Neural crest cell (in vitro differentiated cells): ENCODE measurements around the gene ESR2. TPM values are rescaled to one million over a fixed set of nuclear protein-coding genes. Genes with fewer than 3 reads are reported as not detected.

Experiments used
- DNase-seq: peaks from one replicate; pipeline ENCODE4 v3.0.0; 2021; ENCODE audit warnings: low read depth, mixed read lengths, low spot score
- H3K27ac Mint-ChIP-seq: one replicate; pipeline ENCODE4 v1.8.0; 2021; ENCODE audit warnings: mild to moderate bottlenecking, mixed read lengths; ENCODE audit not compliant: unreplicated experiment
- H3K27me3 Mint-ChIP-seq: 2 replicates; pipeline ENCODE4 v1.8.0; 2021; ENCODE audit warnings: low read depth, mild to moderate bottlenecking, mixed read lengths
- H3K36me3 Mint-ChIP-seq: 2 replicates; pipeline ENCODE4 v1.8.0; 2021; ENCODE audit warnings: low read depth, mild to moderate bottlenecking, mixed read lengths
- H3K4me1 Mint-ChIP-seq: 2 replicates; pipeline ENCODE4 v1.8.0; 2021; ENCODE audit warnings: mixed read lengths
- H3K4me3 Mint-ChIP-seq: one replicate; pipeline ENCODE4 v1.8.0; 2021; ENCODE audit warnings: mild to moderate bottlenecking, mixed read lengths
- H3K9me3 Mint-ChIP-seq: 2 replicates; pipeline ENCODE4 v1.8.0; 2021; ENCODE audit warnings: mixed read lengths
- CTCF ChIP-seq: fragments of 200-600 bp; sonication (generic); conservative IDR thresholded peaks from 2 replicates; pipeline ENCODE4 v1.5.0; 2021; ENCODE audit warnings: antibody characterized with exemption, mild to moderate bottlenecking
- total RNA-seq: library from RNA; stranded (reverse); gene quantifications from 2 replicates; pipeline ENCODE4 v1.2.1, GENCODE V29; 2021

ESR2 gene
- total RNA-seq, 1 donor from 2014 or later: 0.33 TPM

- TF ChIP-seq CTCF: no peak
- no peak for DNase-seq
- H3K27me3 Mint-ChIP-seq: peaks cover 65% of the 10 kb centered on the region
- H3K4me3 Mint-ChIP-seq: peak overlapping the region; percentile 33
- H3K4me1 Mint-ChIP-seq: peaks cover 10% of the 10 kb centered on the region
- no peaks in the 10 kb centered on the region for H3K9me3 Mint-ChIP-seq
- no peak overlapping the region for H3K27ac Mint-ChIP-seq
- no peaks in the 10 kb centered on the region for H3K36me3 Mint-ChIP-seq
Measured at GRCh38 chr14:64296561-64296960, 2.4 kb upstream of the ESR2 start.

- no peaks in the 10 kb centered on the region for H3K9me3 Mint-ChIP-seq
- H3K4me1 Mint-ChIP-seq: peaks cover 10% of the 10 kb centered on the region
- peak overlapping the region; percentile 74 for H3K4me3 Mint-ChIP-seq
- no peak overlapping the region for H3K27ac Mint-ChIP-seq
- H3K36me3 Mint-ChIP-seq: no peaks in the 10 kb centered on the region
- peak; percentile 76 for TF ChIP-seq CTCF
- H3K27me3 Mint-ChIP-seq: peaks cover 74% of the 10 kb centered on the region
- DNase-seq: peak; percentile 69
Measured at GRCh38 chr14:64294672-64295413, 672 bp upstream of the ESR2 start.

DNA sequence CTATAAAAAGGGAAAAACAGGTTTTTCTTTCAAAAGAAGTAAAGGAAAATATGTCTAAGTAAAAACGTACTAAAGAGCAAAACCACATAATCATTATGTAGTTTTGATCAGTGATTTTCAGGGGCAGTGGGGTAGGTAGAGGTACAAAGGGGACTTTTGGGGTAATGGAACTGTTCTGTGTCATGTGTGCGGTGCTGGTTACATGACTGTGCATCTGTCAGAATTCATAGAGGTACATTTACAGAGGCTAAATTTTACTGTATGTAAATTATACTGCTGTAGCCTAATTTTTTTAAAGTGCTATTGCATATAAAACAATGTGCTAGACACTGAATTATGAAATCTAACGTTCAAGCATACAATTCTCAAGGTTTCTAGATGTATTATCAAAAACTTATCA, 2.0 kb downstream of the ESR2 start:
- Mint-ChIP-seq H3K4me3 (peak overlapping the region; percentile 44), H3K36me3 (no peaks in the 10 kb centered on the region), H3K9me3 (no peaks in the 10 kb centered on the region), H3K4me1 (peaks cover 10% of the 10 kb centered on the region), H3K27me3 (peaks cover 64% of the 10 kb centered on the region), H3K27ac (no peak overlapping the region)
- TF ChIP-seq CTCF: no peak
- no peak for DNase-seq

DNA sequence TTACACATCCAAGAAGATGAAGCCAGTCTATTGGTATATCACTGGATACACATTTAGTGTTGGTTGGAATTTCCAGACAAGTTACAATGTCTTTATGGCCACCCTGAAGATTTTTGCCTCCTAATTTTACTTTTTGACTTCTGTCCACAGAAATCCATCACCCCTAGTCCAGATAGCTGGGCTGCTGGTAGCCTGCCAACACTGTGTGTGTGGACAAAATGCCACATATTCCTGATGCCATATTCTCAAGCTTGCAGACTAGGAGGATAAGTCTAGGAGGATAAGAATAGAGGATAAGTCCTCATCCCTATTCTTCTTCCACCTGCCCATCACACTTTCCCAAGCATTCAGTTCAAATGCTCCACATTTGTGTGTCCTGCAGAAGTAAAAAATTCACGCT, 4.6 kb downstream of the ESR2 start:
- H3K27me3 Mint-ChIP-seq: peaks cover 37% of the 10 kb centered on the region
- H3K36me3 Mint-ChIP-seq: no peaks in the 10 kb centered on the region
- no peak overlapping the region for H3K27ac Mint-ChIP-seq
- H3K4me1 Mint-ChIP-seq: peaks cover 10% of the 10 kb centered on the region
- DNase-seq: no peak
- H3K9me3 Mint-ChIP-seq: no peaks in the 10 kb centered on the region
- TF ChIP-seq CTCF: no peak
- H3K4me3 Mint-ChIP-seq: no peak overlapping the region

DNA sequence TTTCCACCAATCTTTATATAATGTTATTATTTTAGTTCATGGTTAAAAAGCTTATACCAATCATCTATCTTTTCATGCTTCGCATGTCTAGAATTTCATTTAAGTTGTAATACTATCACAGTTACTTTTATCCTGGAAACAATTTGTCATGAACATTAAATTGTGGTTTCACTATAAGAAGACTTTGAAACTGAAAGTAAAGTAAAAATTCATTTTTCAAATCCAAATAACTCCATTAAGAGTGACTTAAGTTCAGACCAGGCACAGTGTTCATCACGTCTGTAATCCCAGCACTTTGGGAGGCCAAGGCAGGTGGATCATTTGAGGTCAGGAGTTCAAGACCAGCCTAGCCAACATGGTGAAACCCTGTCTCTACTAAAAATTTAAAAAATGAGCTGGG, 12.4 kb downstream of the ESR2 start:
- H3K27ac Mint-ChIP-seq: no peak overlapping the region
- H3K27me3 Mint-ChIP-seq: no peaks in the 10 kb centered on the region
- no peaks in the 10 kb centered on the region for H3K36me3 Mint-ChIP-seq
- no peak for DNase-seq
- TF ChIP-seq CTCF: no peak
- no peaks in the 10 kb centered on the region for H3K9me3 Mint-ChIP-seq
- H3K4me3 Mint-ChIP-seq: no peak overlapping the region
- H3K4me1 Mint-ChIP-seq: no peaks in the 10 kb centered on the region
